HepG2 (cell line): Measurements from ENCODE around the gene GDAP1L1. TPM values are rescaled to one million over a fixed set of nuclear protein-coding genes. Genes with fewer than 3 reads are reported as not detected.

Experiments used
- DZIP1 ChIP-seq: sonication (generic); formaldehyde crosslinking; IDR thresholded peaks from 2 replicates; pipeline ENCODE4 v1.5.0; 2020; ENCODE audit warnings: mild to moderate bottlenecking, missing genetic modification reagents
- ELF4 ChIP-seq: sonication (generic); formaldehyde crosslinking; IDR thresholded peaks from 2 replicates; pipeline ENCODE4 v1.5.0; 2020; ENCODE audit warnings: missing genetic modification reagents, mild to moderate bottlenecking, moderate library complexity, borderline replicate concordance
- EP300 ChIP-seq, 3 experiments: sonication (generic) in 1 of 3; formaldehyde crosslinking in 1 of 3; IDR thresholded peaks; 2 replicates each; pipeline versions ENCODE4 v1.5.1 to v1.6.1; 2011 to 2020; ENCODE audit warnings: low read depth in 2 of 3, low read length in 2 of 3, borderline replicate concordance in 1 of 3, improper control_type of control experiment in 1 of 3, mild to moderate bottlenecking in 1 of 3, missing genetic modification reagents in 1 of 3, moderate library complexity in 1 of 3
- FIP1L1 ChIP-seq: fragments of 200-400 bp; formaldehyde crosslinking; IDR thresholded peaks from 2 replicates; pipeline ENCODE4 v1.6.1; 2018; ENCODE audit warnings: low read depth, mild to moderate bottlenecking, low read length, moderate library complexity, borderline replicate concordance; ENCODE audit not compliant: insufficient read depth
- HDAC6 ChIP-seq: fragments of 200-600 bp; sonication (generic); IDR thresholded peaks from 2 replicates; pipeline ENCODE4 v1.7.0; 2017; ENCODE audit warnings: mild to moderate bottlenecking, antibody characterized with exemption, low read length, low read depth
- HNRNPK ChIP-seq: fragments of 200-400 bp; formaldehyde crosslinking; IDR thresholded peaks from 2 replicates; pipeline ENCODE4 v1.6.1; 2018; ENCODE audit warnings: low read length, low read depth, moderate library complexity, mild to moderate bottlenecking; ENCODE audit not compliant: poor library complexity, severe bottlenecking
- MIXL1 ChIP-seq: IDR thresholded peaks from 2 replicates; pipeline ENCODE4 v1.6.1; 2016
- PHF8 ChIP-seq: sonication (generic); formaldehyde crosslinking; IDR thresholded peaks from 2 replicates; pipeline ENCODE4 v1.5.0; 2020; ENCODE audit warnings: missing genetic modification reagents
- SCMH1 ChIP-seq: sonication (generic); formaldehyde crosslinking; IDR thresholded peaks from 2 replicates; pipeline ENCODE4 v1.9.0; 2021; ENCODE audit warnings: missing genetic modification reagents, mild to moderate bottlenecking, borderline replicate concordance
- SIX4 ChIP-seq: sonication (generic); formaldehyde crosslinking; IDR thresholded peaks from 2 replicates; pipeline ENCODE4 v1.4.0; 2020; ENCODE audit warnings: missing genetic modification reagents
- TEAD3 ChIP-seq: optimal IDR thresholded peaks from 2 replicates; pipeline ENCODE3; 2016; ENCODE audit warnings: borderline replicate concordance
- TFDP1 ChIP-seq: IDR thresholded peaks from 2 replicates; pipeline ENCODE4 v1.6.1; 2016; ENCODE audit warnings: missing compliant biosample characterization, missing genetic modification reagents, borderline replicate concordance
- ZBTB33 ChIP-seq: sonication (generic); formaldehyde crosslinking; IDR thresholded peaks from 2 replicates; pipeline ENCODE4 v1.4.0; 2020; ENCODE audit warnings: missing genetic modification reagents
- ZBTB7A ChIP-seq: sonication (generic); formaldehyde crosslinking; IDR thresholded peaks from 2 replicates; pipeline ENCODE4 v1.8.0; 2022; ENCODE audit warnings: mild to moderate bottlenecking, missing genetic modification reagents
- ZFAT ChIP-seq: sonication (generic); formaldehyde crosslinking; conservative IDR thresholded peaks from 2 replicates; pipeline ENCODE4 v1.8.1; 2023; ENCODE audit warnings: missing genetic modification reagents, inconsistent platforms
- ZFX ChIP-seq: sonication (generic); formaldehyde crosslinking; IDR thresholded peaks from 2 replicates; pipeline ENCODE4 v1.4.0; 2020; ENCODE audit warnings: mild to moderate bottlenecking, low read depth, missing genetic modification reagents, moderate library complexity
- ZNF138 ChIP-seq: sonication (generic); formaldehyde crosslinking; IDR thresholded peaks from 2 replicates; pipeline ENCODE4 v1.5.0; 2020; ENCODE audit warnings: mild to moderate bottlenecking, low read depth, missing genetic modification reagents
- ZNF562 ChIP-seq: sonication (generic); formaldehyde crosslinking; IDR thresholded peaks from 2 replicates; pipeline ENCODE4 v1.8.0; 2022; ENCODE audit warnings: missing genetic modification reagents, borderline replicate concordance
- polyA plus RNA-seq, 8 experiments: library from polyadenylated mRNA; depleted of rRNA in 3 of 8; stranded (reverse) in 7 of 8; unstranded in 1 of 8; fragments of >200 nt; fragmentation: Illumina TruSeq in 4 of 8; extraction: Trizol in 4 of 8; gene quantifications; 2 replicates each; pipeline versions ENCODE4 v1.2.1 to v1.2.3, GENCODE V29; 2011 to 2016; ENCODE audit warnings: low read depth in 4 of 8, missing spikeins in 1 of 8, mixed read lengths in 1 of 8; ENCODE audit not compliant: insufficient read depth in 1 of 8
- total RNA-seq, 5 experiments: library from RNA; depleted of rRNA; stranded (reverse); fragments of >200 nt; fragmentation: Illumina TruSeq; extraction: Trizol; gene quantifications; 2 replicates each; pipeline ENCODE4 v1.2.3, GENCODE V29; 2016; ENCODE audit warnings: low read depth in 1 of 5
- TF ChIP-seq, protein P1 (sequence below): sonication (generic); formaldehyde crosslinking; IDR thresholded peaks from 2 replicates; pipeline ENCODE4 v1.4.0; 2020; ENCODE audit warnings: missing genetic modification reagents, borderline replicate concordance
- TF ChIP-seq, protein P2 (sequence below): sonication (generic); formaldehyde crosslinking; IDR thresholded peaks from 2 replicates; pipeline ENCODE4 v1.5.0; 2020; ENCODE audit warnings: missing genetic modification reagents, mild to moderate bottlenecking, borderline replicate concordance

Gene GDAP1L1
- total and polyA plus RNA-seq, 2 of the 13 experiments (the other 11 are each of a cell fraction or from before 2014, with no cell fraction given) = 0.04 TPM; not detected in 1

- TF ChIP-seq ZFAT (CRISPR knock-in tag) (no peak), SCMH1 (CRISPR knock-in tag) (no peak), EP300 (IDR thresholded peaks at IDR 0.05; ENCODE audit: low read depth in 2 of 2, low read length in 2 of 2) (no peak), EP300 (CRISPR knock-in tag; IDR thresholded peaks at IDR 0.05; ENCODE audit: borderline replicate concordance) (no peak), PHF8 (CRISPR knock-in tag) (no peak), ZNF138 (no peak), ELF4 (CRISPR knock-in tag) (no peak), DZIP1 (CRISPR knock-in tag) (no peak), SIX4 (peak; percentile 97), TEAD3 (CRISPR knock-in tag) (peak; percentile 80), ZFX (CRISPR knock-in tag) (no peak), MIXL1 (CRISPR knock-in tag) (no peak), HNRNPK (no peak), ZBTB33 (CRISPR knock-in tag) (peak; percentile 67), ZBTB7A (CRISPR knock-in tag) (no peak), ZNF562 (CRISPR knock-in tag) (no peak), HDAC6 (no peak), FIP1L1 (no peak), TFDP1 (CRISPR knock-in tag) (no peak)
- TF ChIP-seq, protein P1, sequence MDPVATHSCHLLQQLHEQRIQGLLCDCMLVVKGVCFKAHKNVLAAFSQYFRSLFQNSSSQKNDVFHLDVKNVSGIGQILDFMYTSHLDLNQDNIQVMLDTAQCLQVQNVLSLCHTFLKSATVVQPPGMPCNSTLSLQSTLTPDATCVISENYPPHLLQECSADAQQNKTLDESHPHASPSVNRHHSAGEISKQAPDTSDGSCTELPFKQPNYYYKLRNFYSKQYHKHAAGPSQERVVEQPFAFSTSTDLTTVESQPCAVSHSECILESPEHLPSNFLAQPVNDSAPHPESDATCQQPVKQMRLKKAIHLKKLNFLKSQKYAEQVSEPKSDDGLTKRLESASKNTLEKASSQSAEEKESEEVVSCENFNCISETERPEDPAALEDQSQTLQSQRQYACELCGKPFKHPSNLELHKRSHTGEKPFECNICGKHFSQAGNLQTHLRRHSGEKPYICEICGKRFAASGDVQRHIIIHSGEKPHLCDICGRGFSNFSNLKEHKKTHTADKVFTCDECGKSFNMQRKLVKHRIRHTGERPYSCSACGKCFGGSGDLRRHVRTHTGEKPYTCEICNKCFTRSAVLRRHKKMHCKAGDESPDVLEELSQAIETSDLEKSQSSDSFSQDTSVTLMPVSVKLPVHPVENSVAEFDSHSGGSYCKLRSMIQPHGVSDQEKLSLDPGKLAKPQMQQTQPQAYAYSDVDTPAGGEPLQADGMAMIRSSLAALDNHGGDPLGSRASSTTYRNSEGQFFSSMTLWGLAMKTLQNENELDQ (CRISPR knock-in tag) = no peak
- TF ChIP-seq, protein P2, sequence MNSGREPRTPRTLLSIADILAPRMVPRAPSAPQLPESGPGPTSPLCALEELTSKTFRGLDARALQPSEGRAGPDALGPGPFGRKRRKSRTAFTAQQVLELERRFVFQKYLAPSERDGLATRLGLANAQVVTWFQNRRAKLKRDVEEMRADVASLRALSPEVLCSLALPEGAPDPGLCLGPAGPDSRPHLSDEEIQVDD (CRISPR knock-in tag) = no peak
Measured at GRCh38 chr20:44228465-44229258, 18.4 kb upstream of the GDAP1L1 start (continued).
